Small intestine (tissue), 7 donors: Measurements from ENCODE around the gene FBXO48. TPM values are rescaled to one million over a fixed set of nuclear protein-coding genes. Genes with fewer than 3 reads are reported as not detected.

ENCODE experiments used
- DNase-seq, 2 donors: peaks; one replicate each; pipeline versions ENCODE4 v3.0.0 to v3.0.0-alpha.2; 2013
- FAIRE-seq: peaks from 2 replicates; lab custom pipeline; 2012; peaks lifted over from hg19 to GRCh38; lab: Jason Lieb, UNC
- H3K27ac ChIP-seq, 3 donors: one replicate each; pipeline ENCODE4 v1.5.1; 2013; ENCODE audit warnings: low read length in 2 of 3, mild to moderate bottlenecking in 2 of 3, control low read depth in 1 of 3, inconsistent platforms in 1 of 3, low read depth in 1 of 3, moderate library complexity in 1 of 3
- H3K27me3 ChIP-seq, 3 donors: one replicate each; pipeline ENCODE4 v1.6.1; 2013; ENCODE audit warnings: low read length in 3 of 3, inconsistent platforms in 1 of 3; ENCODE audit not compliant: control insufficient read depth in 3 of 3, insufficient read depth in 3 of 3
- H3K36me3 ChIP-seq, 3 donors: one replicate each; pipeline ENCODE4 v1.6.1; 2013; ENCODE audit warnings: low read length in 3 of 3, inconsistent platforms in 1 of 3, low read depth in 1 of 3, mild to moderate bottlenecking in 1 of 3, moderate library complexity in 1 of 3; ENCODE audit not compliant: control insufficient read depth in 3 of 3, insufficient read depth in 2 of 3
- H3K4me1 ChIP-seq, 3 donors: one replicate each; pipeline ENCODE4 v1.6.1; 2013; ENCODE audit warnings: low read length in 2 of 3, inconsistent platforms in 1 of 3, low read depth in 1 of 3, mild to moderate bottlenecking in 1 of 3, moderate library complexity in 1 of 3; ENCODE audit not compliant: control insufficient read depth in 3 of 3, insufficient read depth in 2 of 3
- H3K4me3 ChIP-seq, 3 donors: one replicate each; pipeline ENCODE4 v1.5.1; 2013; ENCODE audit warnings: low read length in 3 of 3, control low read depth in 1 of 3, inconsistent platforms in 1 of 3, low read depth in 1 of 3, mild to moderate bottlenecking in 1 of 3, moderate library complexity in 1 of 3
- H3K9me3 ChIP-seq, 2 donors: one replicate each; pipeline ENCODE4 v1.6.1; 2013; ENCODE audit warnings: low read depth in 1 of 2, low read length in 1 of 2; ENCODE audit not compliant: control insufficient read depth in 2 of 2, insufficient read depth in 1 of 2
- WGBS, 3 donors: extraction: QIAGEN DNeasy Blood & Tissue Kit; methylation state at CpG; one replicate each; pipeline ENCODE4 v1.1.7; 2013; 5-methylcytosine and 5-hydroxymethylcytosine counted together
- polyA plus RNA-seq, 4 donors: library from polyadenylated mRNA; stranded (reverse) in 3 of 4; unstranded in 1 of 4; fragments of 200-250 nt in 3 of 4; fragments of 120-200 nt in 1 of 4; gene quantifications; one replicate each; pipeline versions ENCODE4 v1.2.1 to v1.2.3, GENCODE V29; 2013
- donor health status: healthy with polysubstance abuse.
- donor health status: control.
- donor health status: control.
- donor health status: Bipolar disorder and iron deficiency.
- donor health status: healthy.

The FBXO48 gene
- polyA plus RNA-seq, 4 donors = 0.78 to 2.6 (median 1.7) TPM

GRCh38 chr2:68436270-68436669 lies 30.8 kb downstream of the FBXO48 start:
- WGBS, 3 donors = 50 to 77% (median 63%) methylated on average over 4 of the region's 4 CpGs
- no peaks in the 10 kb centered on the region for H3K27me3 ChIP-seq

GRCh38 chr2:68435615-68436014 lies 31.5 kb downstream of the FBXO48 start:
- no peak overlapping the region for H3K27ac ChIP-seq
- H3K36me3 ChIP-seq = no peaks in the 10 kb centered on the region
- no peak overlapping the region for H3K4me3 ChIP-seq
- FAIRE-seq = no peak
- H3K27me3 ChIP-seq = no peaks in the 10 kb centered on the region
- DNase-seq = no peak
- peaks cover 0 to 4% of the 10 kb centered on the region in 2 donors for H3K9me3 ChIP-seq
- peaks cover 0 to 6% (median 2%) of the 10 kb centered on the region in 3 donors for H3K4me1 ChIP-seq

More at GRCh38 chr2:68436270-68436669, 30.8 kb downstream of the FBXO48 start:
- DNase-seq (no peak), FAIRE-seq (no peak)
- no peaks in the 10 kb centered on the region for H3K36me3 ChIP-seq
- H3K4me3 ChIP-seq = no peak overlapping the region
- H3K27ac ChIP-seq = peak overlapping the region in 1 of 3 donors; percentile 22
- H3K9me3 ChIP-seq = peaks cover 0 to 4% of the 10 kb centered on the region in 2 donors
- H3K4me1 ChIP-seq = peaks cover 0 to 8% (median 3%) of the 10 kb centered on the region in 3 donors

GRCh38 chr2:68434981-68435380 lies 32.1 kb downstream of the FBXO48 start:
- Histone ChIP-seq H3K27ac (no peak overlapping the region), H3K36me3 (no peaks in the 10 kb centered on the region), H3K4me3 (no peak overlapping the region), H3K4me1 (peaks cover 0 to 2% (median 0%) of the 10 kb centered on the region in 3 donors), H3K9me3 (peaks cover 0 to 4% of the 10 kb centered on the region in 2 donors), H3K27me3 (no peaks in the 10 kb centered on the region)
- FAIRE-seq (no peak), DNase-seq (peak in 1 of 2 donors; percentile 65)

- no peaks in the 10 kb centered on the region for H3K36me3 ChIP-seq
- WGBS, 3 donors = 37 to 65% (median 57%) methylated on average over 14 of the region's 14 CpGs
- no peak overlapping the region for H3K4me3 ChIP-seq
- H3K27ac ChIP-seq = no peak overlapping the region
- H3K27me3 ChIP-seq = no peaks in the 10 kb centered on the region
- DNase-seq (peak in 1 of 2 donors; percentile 66), FAIRE-seq (no peak)
- H3K4me1 ChIP-seq = peaks cover 0 to 2% (median 0%) of the 10 kb centered on the region in 3 donors
- peaks cover 0 to 4% of the 10 kb centered on the region in 2 donors for H3K9me3 ChIP-seq
Measured at GRCh38 chr2:68432696-68433658, 34.1 kb downstream of the FBXO48 start.

GRCh38 chr2:68431316-68431972 lies 35.6 kb downstream of the FBXO48 start:
- no peak for FAIRE-seq
- no peak for DNase-seq
- peaks cover 0 to 2% (median 2%) of the 10 kb centered on the region in 3 donors for H3K4me1 ChIP-seq
- H3K9me3 ChIP-seq = peaks cover 0 to 4% of the 10 kb centered on the region in 2 donors
- H3K4me3 ChIP-seq = no peak overlapping the region
- H3K36me3 ChIP-seq = no peaks in the 10 kb centered on the region
- no peak overlapping the region for H3K27ac ChIP-seq
- no peaks in the 10 kb centered on the region for H3K27me3 ChIP-seq
- 83 to 85% (median 84%) methylated on average over 8 of the region's 8 CpGs for WGBS, 3 donors

- no peak for DNase-seq
- no peaks in the 10 kb centered on the region for H3K36me3 ChIP-seq
- H3K4me3 ChIP-seq = no peak overlapping the region
- no peak for FAIRE-seq
- peaks cover 0 to 2% (median 2%) of the 10 kb centered on the region in 3 donors for H3K4me1 ChIP-seq
- H3K27ac ChIP-seq = no peak overlapping the region
- 82 to 88% (median 83%) methylated on average over 7 of the region's 7 CpGs for WGBS, 3 donors
- peaks cover 0 to 4% of the 10 kb centered on the region in 2 donors for H3K9me3 ChIP-seq
- no peaks in the 10 kb centered on the region for H3K27me3 ChIP-seq
Measured at GRCh38 chr2:68429311-68429826, 37.7 kb downstream of the FBXO48 start.

- Histone ChIP-seq H3K36me3 (no peaks in the 10 kb centered on the region), H3K4me3 (no peak overlapping the region), H3K9me3 (peaks cover 0 to 4% of the 10 kb centered on the region in 2 donors), H3K27me3 (no peaks in the 10 kb centered on the region), H3K4me1 (peaks cover 0 to 2% (median 2%) of the 10 kb centered on the region in 3 donors), H3K27ac (no peak overlapping the region)
- FAIRE-seq (no peak), DNase-seq (no peak)
- WGBS, 3 donors = 66 to 74% (median 67%) methylated on average over 1 of the region's 1 CpG
Measured at GRCh38 chr2:68428746-68429145, 38.3 kb downstream of the FBXO48 start.

- Histone ChIP-seq H3K4me1 (peaks cover 0 to 2% (median 0%) of the 10 kb centered on the region in 3 donors), H3K4me3 (no peak overlapping the region), H3K27ac (no peak overlapping the region), H3K9me3 (no peaks in the 10 kb centered on the region), H3K27me3 (no peaks in the 10 kb centered on the region), H3K36me3 (no peaks in the 10 kb centered on the region)
- no peak for DNase-seq
- FAIRE-seq = no peak
- 65 to 76% (median 73%) methylated on average over 4 of the region's 4 CpGs for WGBS, 3 donors
Measured at GRCh38 chr2:68428126-68428525, 39.0 kb downstream of the FBXO48 start.
